GM12801 (cell line): ENCODE data around the gene UBE3D.

ENCODE experiments used
- CTCF ChIP-seq: IDR thresholded peaks from one replicate; pipeline ENCODE4 v1.5.1; 2011; ENCODE audit warnings: control low read depth; ENCODE audit not compliant: insufficient read length; ENCODE audit errors: extremely low read depth

UBE3D gene

GRCh38 chr6:82863781-82864180, 201.9 kb downstream of the UBE3D start:
- no peak for TF ChIP-seq CTCF

DNA sequence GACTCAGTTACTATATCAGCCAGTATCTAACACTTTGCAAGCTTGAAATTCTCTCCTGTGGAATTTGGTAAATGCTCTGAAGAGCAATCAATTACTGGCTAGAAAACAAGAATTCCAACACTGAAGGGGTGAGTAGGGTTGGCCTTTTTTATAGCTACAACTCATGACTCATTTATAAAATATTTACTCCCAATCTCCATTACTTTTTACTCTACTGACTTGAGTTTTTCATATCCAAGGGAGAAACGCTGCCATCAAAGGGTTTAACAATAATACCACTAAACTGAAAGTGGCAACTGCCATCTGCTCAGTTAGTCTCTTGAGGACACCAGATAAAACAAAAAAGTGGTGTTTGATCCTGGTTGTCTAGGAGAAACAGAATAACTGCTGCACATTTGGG, 203.1 kb downstream of the UBE3D start:
- TF ChIP-seq CTCF: no peak

GRCh38 chr6:82861121-82861520, 204.5 kb downstream of the UBE3D start:
- no peak for TF ChIP-seq CTCF

DNA sequence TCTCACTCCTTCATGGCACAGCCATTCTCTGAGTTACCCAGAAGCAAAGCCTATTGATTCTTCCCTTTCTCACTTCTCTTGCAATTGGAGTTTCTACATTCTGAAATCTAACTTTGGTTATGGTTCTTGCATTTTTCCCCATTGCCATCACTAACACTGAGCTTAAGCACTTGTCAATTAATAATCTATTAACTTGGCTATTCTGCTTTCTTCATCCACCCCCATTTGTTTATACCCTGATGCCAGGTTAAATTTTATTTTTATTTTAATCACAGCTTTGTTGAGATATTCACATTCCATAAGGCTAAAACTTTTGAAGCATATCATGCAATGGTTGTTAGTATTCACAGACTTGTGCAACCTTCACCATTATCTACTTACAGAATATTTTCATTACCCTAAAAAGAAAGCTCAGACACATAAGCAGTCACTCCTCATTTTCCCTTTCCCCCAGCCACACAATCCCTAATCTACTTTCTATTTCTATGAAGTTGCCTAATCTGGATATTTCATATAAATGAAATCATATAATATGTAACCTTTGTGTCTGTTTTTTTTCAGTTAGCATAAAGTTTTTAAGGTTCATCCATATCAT, 222.3 kb downstream of the UBE3D start:
- no peak for TF ChIP-seq CTCF

- TF ChIP-seq CTCF: no peak
These were observed 222.9 kb downstream of the UBE3D start for GRCh38 chr6:82842721-82843120.
